Stimulated activated CD8-positive, alpha-beta memory T cell treated with anti-CD3 and anti-CD28 coated beads, Interleukin-4, amount 100 ng/mL, for 24 hours (primary cell): ENCODE measurements around the gene DLG1.

Experiments
- DNase-seq: peaks from one replicate; pipeline ENCODE4 v3.0.0-alpha.2; 2020; ENCODE audit warnings: low read depth

Gene DLG1

DNA sequence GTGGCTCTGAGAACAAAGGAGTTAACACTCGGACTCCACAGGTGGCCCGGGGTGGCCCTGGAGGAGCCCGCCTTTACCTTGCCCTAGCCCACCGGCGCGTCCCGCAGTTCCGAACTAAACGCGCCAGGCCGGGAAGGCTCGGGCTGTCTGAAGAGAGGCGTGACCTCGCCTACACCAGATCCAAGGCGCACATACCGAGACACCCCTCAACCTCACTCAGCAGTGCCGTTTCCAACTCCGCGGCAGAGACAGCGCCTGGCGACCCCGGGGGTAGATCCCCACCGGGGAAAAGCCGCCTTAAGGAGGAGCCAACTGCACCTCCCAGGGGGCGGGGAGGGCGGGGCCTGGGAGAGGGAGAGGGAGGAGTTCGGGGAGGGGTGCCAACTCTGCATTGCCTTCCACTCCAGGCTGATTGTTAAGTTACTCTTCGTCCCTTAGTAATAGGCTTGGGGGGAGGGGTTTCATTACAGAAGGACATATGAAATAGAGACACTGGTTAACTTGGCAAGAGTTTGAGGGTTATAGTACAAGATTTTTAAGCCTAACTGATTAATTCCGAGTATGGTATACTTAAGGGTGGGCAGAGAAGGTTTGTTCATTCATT is at the start of gene DLG1:
TSS of gene DLG1 (minus strand) at position 272 of the 604 bp plus-strand sequence. CDS start 1,408 bp downstream, outside the sequence.
- peak; percentile 81 for DNase-seq

DNA sequence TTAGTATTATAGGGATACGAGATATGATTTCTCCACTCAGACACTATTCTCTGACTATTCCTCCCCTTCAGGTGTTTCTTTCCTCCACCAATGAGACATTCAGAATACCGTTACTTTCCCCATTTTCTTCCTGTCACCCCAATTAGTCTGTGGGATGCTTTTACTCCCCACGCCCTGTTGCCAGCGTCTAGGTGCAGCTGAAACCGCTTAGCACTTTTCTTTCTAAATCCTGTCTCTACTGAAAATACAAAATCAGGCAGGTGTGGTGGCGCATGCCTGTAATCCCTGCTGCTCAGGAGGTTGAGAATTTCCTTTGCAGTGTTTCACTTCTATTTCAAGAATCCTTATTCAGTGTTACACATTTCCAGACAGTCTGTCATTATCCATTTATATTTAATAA is 49.6 kb upstream of the DLG1 start:
- no peak for DNase-seq

DNA sequence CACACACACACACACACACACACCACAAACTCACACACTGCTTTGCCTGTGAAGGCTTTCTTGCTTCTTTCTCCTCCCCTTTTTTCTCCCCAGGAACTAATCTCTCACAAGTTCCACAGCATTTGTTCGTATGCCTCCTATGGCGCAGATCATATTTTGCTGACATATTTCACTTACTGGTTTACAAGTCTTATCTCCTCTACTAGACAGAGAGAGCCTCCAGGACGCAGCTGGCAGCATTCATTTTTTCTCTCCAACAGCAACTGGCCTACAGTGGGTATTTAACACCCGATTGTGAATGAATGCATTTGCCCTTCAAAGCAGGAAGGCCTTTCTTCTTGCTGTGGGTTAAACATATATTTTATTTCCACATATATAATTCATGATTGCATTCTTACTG is 47.0 kb upstream of the DLG1 start:
- DNase-seq, result no peak

DNA sequence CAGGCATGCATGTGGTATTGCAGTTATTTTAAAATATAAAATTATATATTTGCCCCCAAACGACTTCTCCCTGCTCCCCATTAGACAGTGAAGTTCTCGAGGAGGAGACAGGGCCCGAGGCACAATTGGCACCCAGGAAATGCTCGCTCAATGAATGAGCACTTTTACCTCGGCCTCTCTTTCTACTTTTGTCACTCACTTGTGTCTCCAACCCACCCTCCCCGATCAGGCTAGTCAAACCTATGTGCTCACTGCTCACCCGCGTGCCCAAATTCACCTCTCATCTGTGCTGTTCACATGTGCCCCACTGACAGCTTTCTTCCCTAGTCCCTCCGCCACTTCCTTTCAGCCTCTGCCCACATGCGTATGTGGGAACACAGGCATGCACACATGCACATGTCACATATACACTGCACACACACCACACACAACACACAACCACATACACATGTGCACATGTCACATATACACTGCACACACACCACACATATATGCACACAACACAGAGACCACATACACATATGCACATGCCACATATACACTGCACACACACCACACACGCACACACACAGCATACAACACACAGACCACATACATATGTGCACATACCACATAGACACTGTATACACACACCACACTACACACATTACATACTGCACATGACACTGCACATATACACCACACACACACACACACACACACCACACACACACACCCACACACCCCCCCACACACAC is 46.3 kb upstream of the DLG1 start:
- DNase-seq, result no peak

DNA sequence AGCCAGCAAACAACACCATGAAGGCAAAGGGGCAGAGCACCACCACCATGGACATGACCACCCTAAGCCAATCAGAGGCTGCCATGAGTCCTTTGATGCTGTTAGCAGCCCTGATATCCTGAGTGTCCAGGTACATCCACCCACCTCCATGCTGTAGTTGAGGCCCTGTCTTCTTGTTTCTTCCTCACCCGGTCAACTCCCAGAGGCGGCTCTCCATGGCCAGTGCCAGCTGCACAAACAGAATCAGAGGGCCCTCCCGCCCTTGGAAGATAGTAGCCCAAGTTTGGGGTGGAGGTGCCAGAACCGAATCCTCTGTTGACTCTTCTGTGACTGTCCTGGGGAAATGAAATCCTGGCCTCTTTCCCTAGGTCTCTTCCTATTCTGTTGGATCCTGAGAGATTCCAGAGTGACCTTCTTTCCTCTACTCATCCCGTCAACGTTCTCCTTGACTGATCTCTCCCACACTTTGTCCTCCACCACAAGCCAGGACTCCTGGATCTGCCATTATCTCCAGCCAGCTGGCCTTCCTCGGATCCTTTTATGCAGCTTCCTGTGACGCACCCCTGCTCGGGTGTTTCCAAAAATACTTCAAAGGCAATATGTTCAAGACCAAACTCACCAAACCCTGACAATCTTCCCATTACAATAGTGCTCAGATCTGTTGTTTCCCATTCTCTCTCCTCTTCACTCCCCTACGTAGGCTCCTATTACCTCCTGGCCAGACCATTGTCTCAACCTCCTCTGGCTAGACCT is 45.4 kb upstream of the DLG1 start:
- DNase-seq, result no peak

DNA sequence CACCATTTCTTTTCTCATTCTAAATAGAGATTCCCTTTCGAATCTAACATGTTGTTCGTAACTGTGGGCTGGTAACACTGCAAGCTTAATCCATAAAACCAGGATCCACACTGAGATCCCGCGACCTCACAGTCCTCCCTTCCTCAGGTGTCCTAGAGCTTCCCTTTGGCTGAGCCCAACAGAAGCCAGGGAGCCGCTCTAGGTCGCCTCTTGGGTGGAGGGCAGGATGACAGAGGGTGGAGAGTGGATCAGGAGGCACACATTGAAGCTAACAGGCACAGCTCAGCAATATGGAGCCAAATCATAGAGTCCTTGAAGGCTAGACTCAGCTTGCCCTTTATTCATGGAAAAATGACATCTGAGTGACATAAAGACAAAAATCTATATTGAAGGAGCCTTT is 44.7 kb upstream of the DLG1 start:
- no peak for DNase-seq

DNA sequence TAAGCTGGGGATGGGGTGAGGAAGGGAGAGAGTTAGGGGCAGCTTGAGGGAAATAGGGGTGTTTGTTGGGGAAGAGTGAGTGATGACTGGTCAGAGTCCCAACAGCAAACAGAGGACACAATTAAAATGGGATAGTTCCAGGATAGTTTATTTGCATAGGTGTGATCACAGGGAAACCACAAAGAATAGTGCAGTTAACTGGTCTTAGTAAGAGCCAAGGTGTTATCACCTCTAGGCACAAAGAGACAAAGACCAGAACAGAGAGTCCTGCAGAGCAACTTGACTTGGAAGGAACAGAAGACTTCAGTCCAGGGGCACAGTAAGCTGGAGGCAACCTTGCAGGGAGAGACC is 42.1 kb upstream of the DLG1 start:
- no peak for DNase-seq

DNA sequence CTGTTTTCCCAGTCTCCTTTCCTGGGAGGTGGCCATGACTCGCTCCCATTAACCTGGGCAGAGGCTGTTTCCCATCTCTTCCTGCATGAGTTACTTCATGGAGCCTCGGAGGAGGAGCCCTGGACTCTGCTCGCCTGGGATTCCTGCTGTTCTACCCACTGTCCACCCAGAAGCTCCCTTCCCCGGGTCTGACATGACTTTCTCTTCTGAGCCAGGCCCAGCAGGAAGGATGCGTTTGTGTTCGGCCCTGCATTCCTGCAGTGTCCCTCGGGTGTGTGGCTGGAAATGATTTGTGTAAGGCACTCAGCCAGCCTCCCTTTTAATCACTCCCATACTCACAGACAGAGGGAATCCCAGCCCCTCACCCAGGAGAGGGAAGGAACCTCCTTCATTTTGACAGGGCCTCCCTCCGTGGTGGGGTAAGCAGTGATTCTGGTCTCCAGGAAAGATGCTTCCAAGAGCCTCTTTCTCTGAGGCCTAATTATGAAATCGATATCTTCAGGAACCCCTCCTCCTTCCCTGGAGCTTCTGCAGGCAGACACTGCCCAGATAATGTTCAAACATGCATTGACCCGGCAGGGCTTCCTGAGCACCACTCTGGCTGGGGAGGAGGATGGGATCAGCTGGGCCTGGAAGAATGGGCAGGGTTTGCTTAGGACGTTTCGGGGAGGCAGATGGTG is 41.6 kb upstream of the DLG1 start:
- no peak for DNase-seq

DNA sequence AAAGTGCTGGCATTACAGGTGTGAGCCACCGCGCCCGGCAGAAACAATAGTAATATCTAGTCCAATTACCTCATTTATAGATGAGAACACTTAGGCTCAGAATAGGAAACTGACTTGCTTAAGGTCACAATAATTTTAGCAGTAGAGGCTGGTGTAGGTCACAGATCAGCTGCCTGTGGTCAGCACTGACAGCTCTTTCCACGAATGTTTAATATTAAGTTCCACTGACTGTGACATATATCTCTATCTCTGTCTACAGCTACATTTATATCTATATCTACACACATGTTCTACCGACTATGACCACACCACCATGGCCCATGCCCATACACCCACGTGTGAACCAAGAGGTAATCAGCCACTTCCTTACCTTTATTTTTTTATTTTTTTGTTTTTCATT is 40.2 kb upstream of the DLG1 start:
- no peak for DNase-seq

DNA sequence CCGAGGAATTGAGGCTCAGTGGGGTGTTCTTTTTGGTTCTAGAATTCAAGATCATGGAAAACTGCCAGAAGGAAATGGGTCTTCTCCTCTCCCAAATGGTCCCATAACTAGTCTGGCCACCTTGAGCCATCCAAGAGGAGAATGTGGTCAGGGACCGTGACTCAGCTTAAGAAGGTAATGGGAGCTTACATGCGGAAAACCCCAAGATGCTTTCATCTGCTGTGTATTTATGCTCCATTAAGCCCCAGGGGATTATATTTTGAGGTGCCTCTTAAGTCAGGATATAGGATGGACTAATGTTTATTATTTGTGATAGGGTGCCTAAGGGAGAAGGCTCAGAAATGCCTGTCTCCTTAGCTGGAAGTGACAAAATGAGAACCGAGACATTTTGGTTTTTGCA is 39.2 kb upstream of the DLG1 start:
- no peak for DNase-seq

DNA sequence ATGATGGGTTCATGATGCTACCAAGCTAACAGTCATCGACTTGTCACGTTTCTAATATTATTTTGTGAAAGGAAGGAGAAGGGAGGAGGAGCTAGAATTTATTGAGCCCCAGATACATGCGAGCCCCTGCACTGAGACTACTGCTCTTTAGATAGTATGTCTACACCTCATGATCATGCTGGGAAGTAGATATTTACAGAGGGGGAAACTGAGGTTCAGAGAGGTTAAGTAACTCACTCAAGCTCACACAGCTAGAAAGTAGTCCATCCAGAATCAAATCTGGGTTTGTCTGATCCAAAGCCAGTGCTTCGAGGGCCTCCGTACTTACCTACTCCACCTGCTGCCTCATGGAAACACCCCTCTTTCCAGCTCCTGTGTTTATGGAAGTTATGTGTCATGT is 38.8 kb upstream of the DLG1 start:
- DNase-seq, result no peak

DNA sequence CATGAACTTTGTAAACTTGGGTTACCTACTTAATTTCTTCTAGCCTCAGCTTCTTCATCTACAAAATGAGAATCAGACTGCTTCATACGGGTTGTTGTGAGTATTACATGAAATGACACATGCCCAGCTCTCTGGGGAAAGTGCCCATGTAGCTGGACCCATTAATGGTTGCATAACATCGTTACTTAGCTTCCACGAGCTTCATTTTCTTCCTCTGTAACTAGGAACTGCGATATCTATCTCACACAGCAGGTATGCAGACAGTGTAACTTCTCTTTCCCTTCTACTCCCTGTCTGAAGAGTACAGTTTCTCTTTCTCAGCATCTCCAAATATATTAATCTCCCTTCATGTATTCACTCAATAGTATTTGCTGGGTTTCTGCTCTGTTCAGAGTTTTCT is 37.9 kb upstream of the DLG1 start:
- DNase-seq, result no peak

DNA sequence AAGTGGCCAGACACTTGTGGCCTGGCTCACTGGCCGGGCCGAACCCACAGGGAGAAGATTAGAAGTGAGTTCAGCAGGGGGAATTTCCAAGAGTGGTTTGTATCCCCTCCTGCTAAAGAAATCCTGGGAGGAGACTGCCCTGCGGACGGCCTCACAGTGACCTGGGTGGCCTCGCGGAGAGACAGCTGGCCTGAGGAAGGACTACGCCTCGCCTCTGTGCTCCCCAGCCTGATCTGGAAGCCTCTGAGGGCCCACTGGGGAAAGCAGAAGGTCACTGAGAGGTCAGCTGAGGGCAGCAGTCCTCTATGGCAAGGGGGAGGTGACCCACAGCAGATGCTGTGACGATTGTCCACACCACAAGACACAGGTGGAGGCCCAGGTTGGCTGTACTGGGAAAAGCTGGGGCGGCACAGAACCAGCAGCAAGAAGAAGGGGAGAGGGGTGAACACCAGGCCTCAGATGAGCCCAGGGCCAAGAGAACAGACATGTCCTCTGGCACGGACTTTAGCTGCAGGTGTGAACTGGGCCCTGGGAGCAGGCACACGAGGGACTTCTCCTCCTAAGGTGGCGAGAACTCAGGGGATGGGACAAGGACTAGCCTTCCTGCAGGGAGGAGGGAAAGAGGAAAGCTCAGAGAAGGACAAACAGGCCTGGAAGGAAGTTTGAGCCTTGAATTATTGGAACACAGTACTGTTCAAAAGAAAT is 37.2 kb upstream of the DLG1 start:
- no peak for DNase-seq

DNA sequence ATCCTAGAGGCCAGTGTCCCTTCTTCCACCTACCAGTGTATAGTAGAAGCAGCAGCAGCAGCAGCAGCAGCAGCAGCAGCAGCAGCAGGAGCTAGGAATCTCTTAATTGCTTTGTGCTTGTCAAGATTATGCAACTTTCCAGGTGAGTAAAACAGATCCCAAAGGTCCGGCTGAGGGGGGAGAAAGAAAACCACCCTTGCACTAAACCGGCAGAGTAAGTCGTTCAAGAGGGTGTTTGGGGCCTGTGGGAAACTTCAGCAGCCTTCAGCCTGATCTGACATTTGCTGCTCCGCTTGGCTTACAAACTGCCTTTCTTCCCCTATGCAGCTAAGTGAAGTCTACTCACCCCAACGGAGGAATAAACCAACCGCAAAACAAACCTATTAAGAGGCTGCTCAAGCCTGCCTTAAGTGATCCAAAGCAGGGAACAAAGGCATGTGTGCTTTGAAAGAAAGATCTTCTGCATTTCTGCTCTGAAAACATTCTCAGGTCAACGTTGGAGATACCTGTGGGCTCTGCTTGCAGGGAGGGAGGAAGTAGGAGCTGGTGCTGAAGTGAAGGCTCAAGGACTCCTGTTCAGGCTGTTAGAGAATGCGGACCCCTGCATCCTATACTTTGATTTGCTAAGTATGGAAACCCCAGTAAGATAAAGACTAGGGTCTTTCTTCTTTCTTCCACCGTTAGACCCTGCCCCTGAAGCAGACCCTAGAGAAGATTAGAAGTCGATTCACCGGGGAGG is 35.7 kb upstream of the DLG1 start:
- no peak for DNase-seq

DNA sequence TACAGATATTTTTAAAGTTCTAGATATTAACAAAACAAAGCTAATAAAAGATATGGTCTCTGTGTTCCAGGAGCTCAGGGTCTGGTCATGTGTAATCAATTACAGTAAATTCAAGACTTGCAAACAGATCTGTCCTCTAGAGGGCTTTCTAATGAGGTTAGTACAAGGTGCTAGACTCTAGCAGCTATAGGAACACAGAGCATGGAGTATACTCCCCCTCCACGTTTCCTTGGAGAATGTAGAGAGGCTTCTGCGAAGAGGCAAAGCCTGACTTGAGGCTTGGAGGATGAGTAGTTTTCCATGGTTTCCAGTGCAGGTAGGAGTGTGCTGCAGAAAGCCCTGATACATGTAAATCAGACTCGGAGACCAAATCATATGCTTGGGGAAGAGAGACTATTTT is 32.7 kb upstream of the DLG1 start:
- DNase-seq, result no peak

DNA sequence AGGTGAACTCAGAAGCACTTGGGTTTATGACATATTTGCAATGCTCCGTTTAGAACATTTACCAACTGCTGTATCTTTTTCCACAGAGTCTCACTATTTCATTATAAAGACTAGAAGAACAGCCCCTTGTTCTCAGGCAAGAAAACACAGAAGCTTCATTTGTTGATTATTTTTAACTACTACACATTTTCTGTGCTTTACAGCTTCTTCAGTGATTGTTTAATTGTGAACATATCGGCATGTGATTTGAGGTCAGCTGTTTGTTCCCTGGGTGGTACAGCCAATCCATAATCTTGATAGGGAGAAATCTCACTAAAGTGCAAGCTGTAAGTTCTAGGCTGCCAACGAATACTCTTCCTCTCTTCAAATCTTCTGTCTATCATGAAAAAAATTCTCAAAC is 31.0 kb upstream of the DLG1 start:
- no peak for DNase-seq

DNA sequence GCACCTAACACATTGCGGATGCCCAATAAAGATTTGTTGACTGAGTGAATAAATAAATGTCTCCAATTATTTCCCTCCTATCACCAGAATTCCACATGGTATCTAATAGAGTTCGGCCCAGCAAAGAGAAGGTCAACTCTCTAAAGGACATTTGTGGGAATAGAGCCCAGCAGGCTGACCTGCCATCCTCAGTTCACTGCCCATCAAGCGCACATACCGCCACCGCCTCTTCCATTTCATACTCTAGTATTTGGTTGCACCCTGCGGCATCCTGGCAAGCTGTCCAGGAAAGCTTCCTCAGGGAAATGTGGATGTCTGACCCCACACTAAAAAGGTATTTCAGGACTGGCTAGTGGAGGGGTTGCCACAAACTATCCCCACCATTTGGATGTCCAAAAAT is 29.8 kb upstream of the DLG1 start:
- no peak for DNase-seq

DNA sequence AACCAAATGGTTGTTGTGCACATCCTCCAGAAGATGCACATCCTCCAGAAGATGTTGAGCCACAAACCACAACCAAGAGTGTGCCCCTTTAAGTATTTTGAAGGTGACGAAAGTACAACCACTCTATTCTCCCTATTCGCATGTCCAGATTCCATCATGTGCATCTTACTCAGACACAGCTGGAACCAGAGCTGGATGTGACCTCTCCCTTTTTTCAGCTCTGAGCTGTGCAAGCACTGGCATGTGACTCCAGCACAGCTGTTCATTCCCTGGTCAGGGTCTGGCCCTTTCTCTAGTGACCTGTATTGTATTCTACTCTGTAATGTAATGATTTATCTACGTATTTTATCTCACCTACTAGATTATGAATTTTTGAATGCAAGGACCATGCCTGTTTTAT is 29.3 kb upstream of the DLG1 start:
- no peak for DNase-seq

DNA sequence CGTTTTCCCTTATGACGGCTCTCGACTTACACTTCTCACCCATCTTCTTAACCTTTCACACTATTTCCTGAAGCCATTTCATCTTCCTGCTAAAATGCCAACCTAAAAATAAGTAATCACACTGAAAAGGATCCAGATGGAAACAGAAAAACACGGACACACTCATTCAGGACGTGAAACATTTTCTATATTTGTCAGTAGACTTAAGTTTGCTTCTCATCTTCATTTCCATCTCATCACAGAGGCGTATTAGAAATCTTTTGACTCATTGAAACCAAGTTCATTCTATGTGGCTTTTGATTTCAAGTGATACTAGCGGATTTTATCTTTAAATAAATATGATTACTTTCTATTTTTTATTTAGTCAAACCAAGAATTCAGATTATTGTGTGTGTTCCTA is 27.4 kb upstream of the DLG1 start:
- DNase-seq, result no peak

DNA sequence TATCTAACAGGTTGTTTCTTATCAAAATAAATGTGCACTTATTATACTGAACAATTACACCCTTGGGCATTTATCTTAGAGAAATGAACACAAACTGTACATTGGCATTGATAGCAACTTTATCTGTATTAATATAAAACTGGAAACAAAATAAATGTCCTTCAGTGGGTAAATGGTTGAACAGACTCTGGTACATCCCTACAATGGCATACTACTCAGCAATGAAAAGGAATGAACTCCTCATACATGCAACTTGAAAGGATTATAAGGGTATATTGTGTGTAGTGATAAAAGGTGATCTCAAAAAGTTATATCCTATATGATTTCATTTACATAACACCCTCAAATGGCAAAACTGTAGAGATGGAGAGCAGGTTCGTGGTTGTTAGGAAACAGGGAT is 23.7 kb upstream of the DLG1 start:
- no peak for DNase-seq

DNA sequence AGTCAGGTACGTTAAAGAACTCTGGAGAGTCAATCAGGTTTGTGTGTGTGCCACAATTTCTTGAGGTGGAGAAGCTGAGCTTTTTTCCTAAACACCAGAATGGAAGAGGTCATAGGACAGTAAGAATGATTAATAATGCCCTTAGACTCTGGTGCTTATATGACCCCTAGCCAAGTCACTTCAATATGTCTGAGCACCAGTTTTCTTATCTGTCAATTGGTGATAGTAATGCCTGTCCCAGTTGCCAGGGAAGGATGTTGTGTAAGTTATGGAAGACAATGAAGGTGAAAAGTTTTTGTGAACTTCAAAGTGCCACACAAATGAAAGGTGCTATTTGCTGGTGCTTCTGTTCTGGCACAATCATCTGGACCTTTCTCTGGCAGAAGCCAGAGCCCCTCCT is 22.2 kb upstream of the DLG1 start:
- DNase-seq, result no peak
